CD4-positive, alpha-beta T cell treated with Interferon alpha-2 for 1 hour (primary cell): ENCODE measurements around the gene ST6GAL1.
A peak's percentile ranks its signal among the peaks of the same experiment; 100 is the strongest.

Experiments used
- DNase-seq, 2 donors: peaks; one replicate each; pipeline ENCODE4 v3.0.0-alpha.2; 2020 to 2022

Gene ST6GAL1

GRCh38 chr3:187084580-187084979 is 154.3 kb downstream of the ST6GAL1 start:
- DNase-seq = no peak

GRCh38 chr3:187085021-187085666 is 154.8 kb downstream of the ST6GAL1 start:
- DNase-seq = no peak

- no peak for DNase-seq
These were observed 155.6 kb downstream of the ST6GAL1 start for GRCh38 chr3:187085933-187086332.

- DNase-seq = no peak
These were observed 156.5 kb downstream of the ST6GAL1 start for GRCh38 chr3:187086831-187087230.

GRCh38 chr3:187088701-187089100 is 158.4 kb downstream of the ST6GAL1 start:
- no peak for DNase-seq

- no peak for DNase-seq
These were observed 163.0 kb downstream of the ST6GAL1 start for GRCh38 chr3:187093320-187093719.

GRCh38 chr3:187098923-187099512 is 168.7 kb downstream of the ST6GAL1 start:
- DNase-seq = no peak

- peak; percentile 47 to 72 for DNase-seq
These were observed 171.1 kb downstream of the ST6GAL1 start for GRCh38 chr3:187101184-187102072.

- no peak for DNase-seq
These were observed 171.8 kb downstream of the ST6GAL1 start for GRCh38 chr3:187102073-187102634.

GRCh38 chr3:187103251-187103650 is 172.9 kb downstream of the ST6GAL1 start:
- DNase-seq = no peak

GRCh38 chr3:187104342-187104741 is 174.0 kb downstream of the ST6GAL1 start:
- DNase-seq = no peak

- peak in 1 of 2 donors; percentile 19 for DNase-seq
These were observed 174.6 kb downstream of the ST6GAL1 start for GRCh38 chr3:187104933-187105332.

- DNase-seq = no peak
These were observed 175.4 kb downstream of the ST6GAL1 start for GRCh38 chr3:187105700-187106099.

- DNase-seq = no peak
These were observed 177.7 kb downstream of the ST6GAL1 start for GRCh38 chr3:187107989-187108388.

- no peak for DNase-seq
These were observed 179.8 kb downstream of the ST6GAL1 start for GRCh38 chr3:187110156-187110555.

- peak in 1 of 2 donors; percentile 65 for DNase-seq
These were observed 182.8 kb downstream of the ST6GAL1 start for GRCh38 chr3:187112934-187113793.

- DNase-seq = no peak
These were observed 184.2 kb downstream of the ST6GAL1 start for GRCh38 chr3:187114511-187114910.

GRCh38 chr3:187120326-187120725 is 190.0 kb downstream of the ST6GAL1 start:
- DNase-seq = no peak

GRCh38 chr3:187122261-187122660 is 191.9 kb downstream of the ST6GAL1 start:
- DNase-seq = no peak

- DNase-seq = no peak
These were observed 195.1 kb downstream of the ST6GAL1 start for GRCh38 chr3:187125319-187126031.
